ENCODE data around the gene SLX4IP. TPM values are rescaled to one million over a fixed set of nuclear protein-coding genes. Genes with fewer than 3 reads are reported as not detected.

Gene SLX4IP
- total RNA-seq, 1 donor from 2014 or later: 3.1 TPM

DNA sequence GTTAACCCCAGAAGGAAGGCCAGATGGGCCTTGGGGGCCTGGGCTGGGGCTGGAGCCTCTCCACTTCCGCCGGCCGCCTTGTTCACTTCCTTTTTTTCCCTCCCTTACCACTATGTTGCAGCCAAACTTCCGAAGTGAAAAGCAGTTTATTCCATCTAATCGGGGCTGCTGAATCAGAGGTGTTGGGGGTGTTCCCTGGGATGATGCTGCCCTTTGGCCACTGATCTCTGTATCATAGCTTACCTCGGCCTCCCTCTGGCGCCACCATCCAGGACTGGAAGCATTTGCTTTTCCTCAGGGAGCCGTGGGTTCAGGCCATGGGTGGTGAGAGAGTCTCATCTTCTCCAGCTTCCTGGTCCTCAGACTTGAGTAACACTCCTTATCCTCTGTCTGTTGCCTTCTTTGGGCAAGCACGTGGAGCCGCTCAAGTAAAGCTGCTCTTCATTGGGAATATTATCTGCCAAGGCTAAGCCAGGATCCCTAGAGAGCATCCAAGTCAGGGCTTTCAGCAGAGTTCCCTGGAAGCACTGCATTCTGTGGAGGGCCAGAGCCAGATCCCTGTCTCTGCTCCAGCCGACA is 39.6 kb downstream of the SLX4IP start:
- H3K27ac ChIP-seq (replicated peaks): peak overlapping the region; percentile 50
- no peaks in the 10 kb centered on the region for H3K36me3 ChIP-seq
- no peaks in the 10 kb centered on the region for H3K27me3 ChIP-seq (ENCODE audit: low read depth)
- TF ChIP-seq, protein P1, sequence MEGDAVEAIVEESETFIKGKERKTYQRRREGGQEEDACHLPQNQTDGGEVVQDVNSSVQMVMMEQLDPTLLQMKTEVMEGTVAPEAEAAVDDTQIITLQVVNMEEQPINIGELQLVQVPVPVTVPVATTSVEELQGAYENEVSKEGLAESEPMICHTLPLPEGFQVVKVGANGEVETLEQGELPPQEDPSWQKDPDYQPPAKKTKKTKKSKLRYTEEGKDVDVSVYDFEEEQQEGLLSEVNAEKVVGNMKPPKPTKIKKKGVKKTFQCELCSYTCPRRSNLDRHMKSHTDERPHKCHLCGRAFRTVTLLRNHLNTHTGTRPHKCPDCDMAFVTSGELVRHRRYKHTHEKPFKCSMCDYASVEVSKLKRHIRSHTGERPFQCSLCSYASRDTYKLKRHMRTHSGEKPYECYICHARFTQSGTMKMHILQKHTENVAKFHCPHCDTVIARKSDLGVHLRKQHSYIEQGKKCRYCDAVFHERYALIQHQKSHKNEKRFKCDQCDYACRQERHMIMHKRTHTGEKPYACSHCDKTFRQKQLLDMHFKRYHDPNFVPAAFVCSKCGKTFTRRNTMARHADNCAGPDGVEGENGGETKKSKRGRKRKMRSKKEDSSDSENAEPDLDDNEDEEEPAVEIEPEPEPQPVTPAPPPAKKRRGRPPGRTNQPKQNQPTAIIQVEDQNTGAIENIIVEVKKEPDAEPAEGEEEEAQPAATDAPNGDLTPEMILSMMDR (IDR thresholded peaks at IDR 0.05; ENCODE audit: borderline replicate concordance): no peak
- intact Hi-C loops (cut with micrococcal nuclease): no loop called here
- H3K9me3 ChIP-seq (replicated peaks): peaks cover 5% of the 10 kb centered on the region
- H3K4me1 ChIP-seq: peaks cover 34% of the 10 kb centered on the region
- no peak overlapping the region for H3K4me3 ChIP-seq
- DNase-seq: peak; percentile 41

DNA sequence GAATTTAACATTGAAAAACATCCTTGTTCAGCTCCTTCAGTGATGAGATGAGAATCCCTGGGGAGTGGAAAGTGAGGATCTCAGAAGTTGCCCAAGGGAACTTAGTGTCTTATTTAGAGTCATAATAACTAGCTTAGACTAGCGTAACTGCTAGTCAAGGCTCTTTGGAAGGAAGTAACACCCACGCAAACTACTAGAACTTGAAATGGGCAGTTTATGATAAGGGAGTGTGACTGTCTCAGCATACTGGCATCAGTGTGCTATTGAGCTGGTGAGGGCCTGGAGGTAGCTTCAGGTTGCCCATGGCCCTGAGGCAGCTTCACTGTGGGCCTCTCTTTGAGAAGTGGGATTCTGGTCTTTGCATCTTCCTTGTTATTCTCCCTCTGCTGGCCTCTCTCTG is 40.1 kb downstream of the SLX4IP start:
- no peak overlapping the region for H3K4me3 ChIP-seq
- H3K27me3 ChIP-seq (ENCODE audit: low read depth): no peaks in the 10 kb centered on the region
- H3K4me1 ChIP-seq: peaks cover 29% of the 10 kb centered on the region
- DNase-seq: no peak
- H3K36me3 ChIP-seq: no peaks in the 10 kb centered on the region
- TF ChIP-seq, protein P1 (IDR thresholded peaks at IDR 0.05; ENCODE audit: borderline replicate concordance): no peak
- intact Hi-C loops (cut with micrococcal nuclease): no loop called here
- H3K27ac ChIP-seq (replicated peaks): peak overlapping the region; percentile 50
- H3K9me3 ChIP-seq (replicated peaks): peaks cover 5% of the 10 kb centered on the region

- TF ChIP-seq, protein P1 (IDR thresholded peaks at IDR 0.05; ENCODE audit: borderline replicate concordance): no peak
- H3K27me3 ChIP-seq (ENCODE audit: low read depth): no peaks in the 10 kb centered on the region
- no peaks in the 10 kb centered on the region for H3K36me3 ChIP-seq
- peaks cover 5% of the 10 kb centered on the region for H3K9me3 ChIP-seq (replicated peaks)
- peak overlapping the region; percentile 50 for H3K27ac ChIP-seq (replicated peaks)
- H3K4me3 ChIP-seq: no peak overlapping the region
- intact Hi-C loops (cut with micrococcal nuclease): no loop called here
- H3K4me1 ChIP-seq: peaks cover 27% of the 10 kb centered on the region
- no peak for DNase-seq
These were observed 41.2 kb downstream of the SLX4IP start for GRCh38 chr20:10476319-10476724.

GRCh38 chr20:10478205-10478604 is 43.1 kb downstream of the SLX4IP start:
- H3K27ac ChIP-seq (replicated peaks): no peak overlapping the region
- no peak for DNase-seq
- TF ChIP-seq, protein P1 (IDR thresholded peaks at IDR 0.05; ENCODE audit: borderline replicate concordance): no peak
- H3K4me3 ChIP-seq: no peak overlapping the region
- H3K27me3 ChIP-seq (ENCODE audit: low read depth): no peaks in the 10 kb centered on the region
- intact Hi-C loops (cut with micrococcal nuclease): no loop called here
- H3K9me3 ChIP-seq (replicated peaks): no peaks in the 10 kb centered on the region
- peaks cover 27% of the 10 kb centered on the region for H3K4me1 ChIP-seq
- H3K36me3 ChIP-seq: no peaks in the 10 kb centered on the region

GRCh38 chr20:10478930-10479329 is 43.8 kb downstream of the SLX4IP start:
- Histone ChIP-seq H3K27me3 (ENCODE audit: low read depth) (no peaks in the 10 kb centered on the region), H3K4me1 (peaks cover 26% of the 10 kb centered on the region), H3K4me3 (no peak overlapping the region), H3K9me3 (replicated peaks) (no peaks in the 10 kb centered on the region), H3K36me3 (no peaks in the 10 kb centered on the region), H3K27ac (replicated peaks) (no peak overlapping the region)
- intact Hi-C loops (cut with micrococcal nuclease): no loop called here
- TF ChIP-seq, protein P1 (IDR thresholded peaks at IDR 0.05; ENCODE audit: borderline replicate concordance): no peak
- no peak for DNase-seq

Measured in left ventricle myocardium inferior (tissue), 1 donor.